SKM-1 (cell line): ENCODE results near the gene SLC28A1.
A peak's percentile ranks its signal among the peaks of the same experiment; 100 is the strongest.

ENCODE experiments used
- DNase-seq: peaks from one replicate; lab custom pipeline; 2025; ENCODE audit not compliant: unreplicated experiment; lab: John Stamatoyannopoulos, UW

Gene SLC28A1

GRCh38 chr15:84934942-84935729, 50.7 kb downstream of the SLC28A1 start:
- no peak for DNase-seq

GRCh38 chr15:84937144-84937543, 52.7 kb downstream of the SLC28A1 start:
- no peak for DNase-seq

- DNase-seq: no peak
These were observed 54.3 kb downstream of the SLC28A1 start for GRCh38 chr15:84938726-84939125.

GRCh38 chr15:84940399-84940798, 55.9 kb downstream of the SLC28A1 start:
- no peak for DNase-seq

- no peak for DNase-seq
These were observed 58.0 kb downstream of the SLC28A1 start for GRCh38 chr15:84942456-84942855.

- no peak for DNase-seq
These were observed 59.8 kb downstream of the SLC28A1 start for GRCh38 chr15:84944311-84944710.

- no peak for DNase-seq
These were observed 60.4 kb downstream of the SLC28A1 start for GRCh38 chr15:84944861-84945260.

GRCh38 chr15:84946772-84947489, 62.5 kb downstream of the SLC28A1 start:
- no peak for DNase-seq

- no peak for DNase-seq
These were observed 63.7 kb downstream of the SLC28A1 start for GRCh38 chr15:84947947-84948830.

GRCh38 chr15:84949043-84949442, 64.6 kb downstream of the SLC28A1 start:
- no peak for DNase-seq

GRCh38 chr15:84949845-84950569, 65.5 kb downstream of the SLC28A1 start:
- no peak for DNase-seq

GRCh38 chr15:84950570-84951111, 66.2 kb downstream of the SLC28A1 start:
- no peak for DNase-seq

- DNase-seq: no peak
These were observed 67.3 kb downstream of the SLC28A1 start for GRCh38 chr15:84951736-84952135.

- no peak for DNase-seq
These were observed 68.7 kb downstream of the SLC28A1 start for GRCh38 chr15:84953136-84953535.

GRCh38 chr15:84953726-84954125, 69.3 kb downstream of the SLC28A1 start:
- no peak for DNase-seq

- DNase-seq: peak; percentile 27
These were observed 70.8 kb downstream of the SLC28A1 start for GRCh38 chr15:84955089-84955848.

GRCh38 chr15:84956199-84956598, 71.7 kb downstream of the SLC28A1 start:
- no peak for DNase-seq

- no peak for DNase-seq
These were observed 76.1 kb downstream of the SLC28A1 start for GRCh38 chr15:84960391-84961113.

GRCh38 chr15:84961114-84961452, 76.6 kb downstream of the SLC28A1 start:
- DNase-seq: no peak
